ENCODE data around the gene CBFA2T2.

GRCh38 chr20:33658929-33659328 is 169.0 kb downstream of the CBFA2T2 start:
- no peak for TF ChIP-seq CTCF (conservative IDR thresholded peaks at IDR 0.05 in 1 of 2, IDR thresholded peaks at IDR 0.05 in 1 of 2; ENCODE audit: extremely low read depth in 1 of 2, insufficient read depth in 1 of 2, low read depth in 1 of 2, low read length in 2 of 2)
- no peak for TF ChIP-seq EZH2 (IDR thresholded peaks at IDR 0.05; ENCODE audit: borderline replicate concordance, low read length)
